Epidermal melanocyte (primary cell): ENCODE data around the gene ZNF727.
"Not testable (repeated sequence)": the region's sequence is repeated elsewhere in the genome, so short reads cannot be mapped to it uniquely, and the experiment has no call there.

ENCODE experiments used
- DNase-seq: peaks from one replicate; pipeline ENCODE4 v3.0.0; 2011; ENCODE audit warnings: low spot score; ENCODE audit not compliant: insufficient read length

The ZNF727 gene

DNA sequence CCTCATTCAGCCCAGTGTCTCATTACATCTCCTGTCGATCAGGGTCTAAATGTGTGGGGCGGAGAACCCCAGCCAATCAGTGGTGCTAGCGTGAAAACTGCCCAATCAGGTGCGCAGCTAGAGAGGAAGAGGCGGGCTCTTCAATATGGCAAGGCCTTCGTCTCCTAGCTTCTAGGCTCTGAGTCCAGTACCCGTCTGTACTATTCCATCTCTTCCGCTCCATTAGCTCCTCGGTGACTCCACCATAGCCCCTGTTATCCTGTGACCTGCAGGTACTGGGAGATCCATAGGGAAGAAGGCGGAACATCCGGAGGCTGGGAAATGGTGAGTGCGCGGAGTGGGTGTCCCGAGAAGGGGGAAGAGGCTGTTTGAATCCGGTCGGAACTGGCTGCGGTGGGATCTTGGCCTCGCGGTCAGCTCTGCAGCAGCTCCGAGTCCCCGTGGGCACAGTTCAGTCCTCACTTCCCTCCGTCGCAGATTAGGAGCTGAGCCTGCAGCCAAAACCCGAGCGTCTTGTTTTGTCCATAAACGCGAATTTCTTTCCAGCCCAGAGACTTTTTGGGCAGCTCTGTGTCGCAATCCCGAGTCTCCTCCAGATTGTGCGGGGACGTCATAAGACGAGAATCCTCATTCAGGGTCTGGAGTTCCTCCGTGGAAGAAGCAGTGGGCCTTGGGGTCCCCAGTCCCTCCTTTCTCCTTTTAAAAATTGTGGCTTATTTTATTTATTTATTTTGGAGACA, at the start of gene ZNF727:
Gene ZNF727 (plus strand): TSS at position 134 of the 740 bp plus-strand sequence. CDS start 188 bp downstream, at position 322.
- no peak for DNase-seq

DNA sequence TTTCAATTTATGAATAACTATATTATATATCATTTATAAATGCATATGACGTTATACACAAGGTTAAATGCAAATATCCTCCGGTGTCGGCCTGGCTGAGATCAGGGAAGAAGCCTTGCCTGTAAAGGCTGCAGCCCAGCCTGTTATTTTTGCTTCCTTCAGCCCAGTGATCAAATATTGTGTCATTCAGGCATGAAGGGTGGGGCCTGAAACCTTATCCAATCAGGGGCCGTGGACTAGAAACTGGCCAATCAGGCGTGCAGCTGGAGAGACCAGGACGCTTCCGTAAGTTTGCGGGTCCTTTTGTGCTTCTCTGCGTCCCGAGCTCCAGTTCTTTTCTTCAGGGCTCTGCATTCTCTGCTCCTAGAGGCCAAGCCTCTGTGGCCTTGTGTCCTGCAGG, 46.7 kb upstream of the ZNF727 start, which contains the start of gene ZNF722:
Gene ZNF722 (plus strand): TSS at position 301 of the 400 bp plus-strand sequence. CDS start 113 bp downstream, outside the sequence.
- DNase-seq, result no peak

- DNase-seq, result not testable (repeated sequence)
Measured at GRCh38 chr7:64015496-64015895, 29.7 kb upstream of the ZNF727 start.

DNA sequence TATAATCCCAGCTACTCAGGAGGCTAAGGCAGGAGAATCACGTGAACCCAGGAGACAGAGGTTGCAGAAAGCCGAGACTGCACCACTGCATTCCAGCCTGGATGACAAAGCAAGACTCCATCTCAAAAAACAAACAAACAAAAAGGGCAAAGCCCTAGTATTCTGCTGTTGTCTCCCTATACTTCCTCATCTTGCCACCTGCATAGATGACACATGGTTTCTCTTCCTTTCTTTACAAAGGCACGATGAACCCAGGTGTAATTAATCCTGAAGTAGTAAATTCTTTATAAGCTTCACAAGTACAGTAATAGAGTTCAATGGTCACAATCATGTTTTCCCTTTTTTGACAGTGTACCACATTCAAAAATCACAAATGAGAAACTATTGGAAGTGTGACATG, 9.8 kb upstream of the ZNF727 start:
- no peak for DNase-seq

- no peak for DNase-seq
Measured at GRCh38 chr7:64037095-64037494, 8.1 kb upstream of the ZNF727 start.

GRCh38 chr7:64046041-64046389, 781 bp downstream of the ZNF727 start:
- no peak for DNase-seq

GRCh38 chr7:64077837-64078698, 32.8 kb downstream of the ZNF727 start:
- not testable (repeated sequence) for DNase-seq

DNA sequence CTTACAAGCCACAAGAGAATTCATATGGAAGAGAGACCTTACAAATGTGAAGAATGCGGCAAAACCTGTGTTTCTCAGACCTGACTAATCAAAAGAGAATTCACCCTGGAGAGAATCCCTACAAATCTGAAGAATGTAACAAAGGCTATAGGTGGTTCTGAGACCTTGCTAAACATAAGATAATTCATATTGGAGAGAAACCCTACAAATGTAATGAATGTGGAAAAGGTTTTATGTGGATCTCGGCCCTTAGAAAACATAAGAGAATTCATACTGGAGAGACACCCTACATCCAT, 33.4 kb downstream of the ZNF727 start:
- no peak for DNase-seq

GRCh38 chr7:64087501-64087900, 42.3 kb downstream of the ZNF727 start:
- DNase-seq, result no peak

- not testable (repeated sequence) for DNase-seq
Measured at GRCh38 chr7:64088863-64089262, 43.6 kb downstream of the ZNF727 start.
